ENCODE results near the gene MCC.

Gene MCC

GRCh38 chr5:113052041-113052795 lies 436.0 kb downstream of the MCC start:
- DNase-seq (ENCODE audit: low spot score) = no peak

- no peak for DNase-seq (ENCODE audit: low spot score)
Observed at GRCh38 chr5:113050721-113051382, 437.4 kb downstream of the MCC start.

GRCh38 chr5:113048931-113049330 lies 439.3 kb downstream of the MCC start:
- DNase-seq (ENCODE audit: low spot score) = no peak

- peak; percentile 60 for DNase-seq (ENCODE audit: low spot score)
Observed at GRCh38 chr5:113047733-113048652, 440.3 kb downstream of the MCC start.

- no peak for DNase-seq (ENCODE audit: low spot score)
Observed at GRCh38 chr5:113047234-113047633, 441.0 kb downstream of the MCC start.

- no peak for DNase-seq (ENCODE audit: low spot score)
Observed at GRCh38 chr5:113044776-113045465, 443.3 kb downstream of the MCC start.

GRCh38 chr5:113043491-113043931 lies 444.7 kb downstream of the MCC start:
- peak; percentile 26 for DNase-seq (ENCODE audit: low spot score)

- DNase-seq (ENCODE audit: low spot score) = no peak
Observed at GRCh38 chr5:113042491-113043243, 445.6 kb downstream of the MCC start.

- DNase-seq (ENCODE audit: low spot score) = no peak
Observed at GRCh38 chr5:113040672-113041260, 447.5 kb downstream of the MCC start.

- no peak for DNase-seq (ENCODE audit: low spot score)
Observed at GRCh38 chr5:113039934-113040285, 448.3 kb downstream of the MCC start.

GRCh38 chr5:113039229-113039933 lies 448.9 kb downstream of the MCC start:
- DNase-seq (ENCODE audit: low spot score) = no peak

GRCh38 chr5:113038714-113039113 lies 449.5 kb downstream of the MCC start:
- DNase-seq (ENCODE audit: low spot score) = no peak

- DNase-seq (ENCODE audit: low spot score) = no peak
Observed at GRCh38 chr5:113038136-113038535, 450.1 kb downstream of the MCC start.

- DNase-seq (ENCODE audit: low spot score) = no peak
Observed at GRCh38 chr5:113036826-113037225, 451.4 kb downstream of the MCC start.

- DNase-seq (ENCODE audit: low spot score) = no peak
Observed at GRCh38 chr5:113036321-113036720, 451.9 kb downstream of the MCC start.

- DNase-seq (ENCODE audit: low spot score) = no peak
Observed at GRCh38 chr5:113035096-113035495, 453.2 kb downstream of the MCC start.

GRCh38 chr5:113034182-113034773 lies 454.0 kb downstream of the MCC start:
- DNase-seq (ENCODE audit: low spot score) = no peak

- DNase-seq (ENCODE audit: low spot score) = no peak
Observed at GRCh38 chr5:113031557-113031956, 456.7 kb downstream of the MCC start.

GRCh38 chr5:113031104-113031503 lies 457.1 kb downstream of the MCC start:
- no peak for DNase-seq (ENCODE audit: low spot score)

GRCh38 chr5:113029614-113030013 lies 458.6 kb downstream of the MCC start:
- no peak for DNase-seq (ENCODE audit: low spot score)

All from NAMALWA (cell line).